GM12878 (cell line): ENCODE data around the gene UGT3A2. TPM values are rescaled to one million over a fixed set of nuclear protein-coding genes. Genes with fewer than 3 reads are reported as not detected.

Experiments used
- ATAC-seq: fragments of 200-7000 bp; cut with Tn5 transposase; 3 replicates; pipeline ENCODE4 v1.9.1; 2020; ENCODE audit warnings: mild to moderate bottlenecking, moderate library complexity
- BruUV-seq: library from RNA; stranded (reverse); fragments of 400-500 nt; replicated peaks from 2 replicates; lab custom pipeline; 2021; lab: Mats Ljungman, UMichigan
- CTCF ChIA-PET: fragments of 300-600 bp; sonication (Branson Sonifier 250); formaldehyde crosslinking; extraction: SDS; loops from one replicate; lab custom pipeline; 2021; ENCODE audit warnings: inconsistent platforms; lab: Yijun Ruan, JAX
- POLR2A ChIA-PET: fragments of 350-600 bp; formaldehyde crosslinking; extraction: SDS; loops from one replicate; lab custom pipeline; 2021; ENCODE audit warnings: inconsistent platforms; lab: Charles Lee
- RAD21 ChIA-PET: fragments of 300-600 bp; sonication (Branson Sonifier 250); formaldehyde crosslinking; loops from one replicate; lab custom pipeline; 2023; ENCODE audit warnings: antibody characterized with exemption; ENCODE audit not compliant: unreplicated experiment; lab: Charles Lee
- SMC1A ChIA-PET: fragments of 300-600 bp; sonication (Branson Sonifier 250); formaldehyde crosslinking; loops from one replicate; lab custom pipeline; 2023; ENCODE audit not compliant: unreplicated experiment, uncharacterized antibody; lab: Charles Lee
- DNase-seq: peaks from one replicate; pipeline ENCODE4 v3.0.0-alpha.2; 2011; ENCODE audit warnings: low read depth, low spot score
- FAIRE-seq: peaks from 3 replicates; lab custom pipeline; 2011; peaks lifted over from hg19 to GRCh38; lab: Jason Lieb, UNC
- H2AFZ ChIP-seq: 2 replicates; pipeline ENCODE4 v1.6.0; 2011; ENCODE audit warnings: low read depth, low read length, control low read depth; ENCODE audit not compliant: control insufficient read depth
- H3K27ac ChIP-seq: 2 replicates; pipeline ENCODE4 v1.5.1; 2011; ENCODE audit warnings: control low read depth; ENCODE audit not compliant: control insufficient read depth, insufficient read depth
- H3K27me3 ChIP-seq, 2 experiments: replicated peaks in 1 of 2; 2 replicates each; pipeline versions ENCODE4 v1.6.0 to v1.6.1; 2011; ENCODE audit warnings: low read length in 1 of 2; ENCODE audit not compliant: control insufficient read depth in 2 of 2, insufficient read depth in 2 of 2
- H3K36me3 ChIP-seq, 2 experiments: 2 replicates each; pipeline ENCODE4 v1.5.1; 2011; ENCODE audit warnings: low read length in 1 of 2; ENCODE audit not compliant: control insufficient read depth in 2 of 2, insufficient read depth in 2 of 2
- H3K4me1 ChIP-seq: 2 replicates; pipeline ENCODE4 v1.6.1; 2011; ENCODE audit warnings: mild to moderate bottlenecking, low read length, moderate library complexity, mixed read lengths; ENCODE audit not compliant: control insufficient read depth, insufficient read depth
- H3K4me2 ChIP-seq: 2 replicates; pipeline ENCODE4 v1.6.0; 2011; ENCODE audit warnings: control low read depth; ENCODE audit not compliant: control insufficient read depth, insufficient read depth
- H3K4me3 ChIP-seq: fragments of 200-600 bp; sonication (generic); 2 replicates; pipeline ENCODE4 v1.5.1; 2016
- H3K79me2 ChIP-seq: 2 replicates; pipeline ENCODE4 v1.6.0; 2011; ENCODE audit warnings: low read length; ENCODE audit not compliant: control insufficient read depth, insufficient read depth
- H3K9ac ChIP-seq: 2 replicates; pipeline ENCODE4 v1.8.0; 2011; ENCODE audit warnings: low read length, control low read depth, mixed read lengths; ENCODE audit not compliant: control insufficient read depth, insufficient read depth
- H3K9me3 ChIP-seq: replicated peaks from 3 replicates; pipeline ENCODE4 v1.5.1; 2011; ENCODE audit warnings: mild to moderate bottlenecking, low read length; ENCODE audit not compliant: control insufficient read depth, insufficient read depth
- H4K20me1 ChIP-seq: 2 replicates; pipeline ENCODE4 v1.6.0; 2011; ENCODE audit not compliant: control insufficient read depth, insufficient read depth
- E2F4 ChIP-seq: IDR thresholded peaks from 2 replicates; pipeline ENCODE4 v1.6.1; 2012; ENCODE audit warnings: low read depth, low read length, improper control_type of control experiment
- EZH2 ChIP-seq: IDR thresholded peaks from 2 replicates; pipeline ENCODE4 v1.6.1; 2012; ENCODE audit warnings: low read depth, mild to moderate bottlenecking, control low read depth, inconsistent platforms, low read length, borderline replicate concordance; ENCODE audit not compliant: control insufficient read depth
- HSF1 ChIP-seq: fragments of 150-350 bp; IDR thresholded peaks from 2 replicates; pipeline ENCODE4 v1.6.1; 2014; ENCODE audit warnings: mild to moderate bottlenecking, low read depth, low read length
- IRF4 ChIP-seq: IDR thresholded peaks from 2 replicates; pipeline ENCODE4 v1.6.1; 2011; ENCODE audit warnings: low read depth, low read length
- KAT2A ChIP-seq: conservative IDR thresholded peaks from 2 replicates; pipeline ENCODE4 v1.6.1; 2011; ENCODE audit warnings: low read depth, low read length; ENCODE audit not compliant: control insufficient read depth
- MEF2A ChIP-seq: IDR thresholded peaks from 2 replicates; pipeline ENCODE4 v1.6.1; 2011; ENCODE audit warnings: low read depth, mild to moderate bottlenecking, low read length, moderate library complexity; ENCODE audit not compliant: insufficient read depth
- NR2F1 ChIP-seq: fragments of 450-650 bp; conservative IDR thresholded peaks from 2 replicates; pipeline ENCODE4 v1.6.1; 2017; ENCODE audit warnings: mild to moderate bottlenecking
- PML ChIP-seq: IDR thresholded peaks from 2 replicates; pipeline ENCODE4 v1.6.1; 2012; ENCODE audit warnings: low read length, inconsistent platforms
- POLR2AphosphoS2 ChIP-seq: IDR thresholded peaks from 2 replicates; pipeline ENCODE4 v1.6.1; 2011; ENCODE audit warnings: low read depth, mild to moderate bottlenecking, low read length, improper control_type of control experiment, moderate library complexity
- POLR2AphosphoS5 ChIP-seq: IDR thresholded peaks from 2 replicates; pipeline ENCODE4 v1.6.1; 2011; ENCODE audit warnings: mild to moderate bottlenecking, low read length, inconsistent platforms
- RCOR1 ChIP-seq: conservative IDR thresholded peaks from 2 replicates; pipeline ENCODE4 v1.6.1; 2012; ENCODE audit warnings: low read depth, low read length, improper control_type of control experiment
- RFX5 ChIP-seq: IDR thresholded peaks from 2 replicates; pipeline ENCODE4 v1.6.1; 2011; ENCODE audit warnings: low read depth, low read length, improper control_type of control experiment
- SREBF2 ChIP-seq: IDR thresholded peaks from 2 replicates; pipeline ENCODE4 v1.6.1; 2012; ENCODE audit warnings: mild to moderate bottlenecking, low read length
- TCF7 ChIP-seq: IDR thresholded peaks from 2 replicates; pipeline ENCODE4 v1.6.1; 2014; ENCODE audit warnings: antibody characterized with exemption, borderline replicate concordance
- ZBTB33 ChIP-seq: fragments of 450-650 bp; IDR thresholded peaks from 2 replicates; pipeline ENCODE4 v1.6.1; 2017; ENCODE audit warnings: mild to moderate bottlenecking
- ZNF217 ChIP-seq: fragments of 450-650 bp; IDR thresholded peaks from 2 replicates; pipeline ENCODE4 v1.6.1; 2017; ENCODE audit warnings: antibody characterized with exemption, mild to moderate bottlenecking
- ZNF24 ChIP-seq: fragments of 450-650 bp; IDR thresholded peaks from 2 replicates; pipeline ENCODE4 v1.6.1; 2017; ENCODE audit warnings: antibody characterized with exemption, mild to moderate bottlenecking
- WGBS: methylation state at CpG from one replicate; pipeline ENCODE4 v1.1.6; 2016; ENCODE audit warnings: low lambda C conversion rate; ENCODE audit not compliant: insufficient replicate concordance, insufficient coverage; ENCODE audit errors: missing lambda C conversion rate; 5-methylcytosine and 5-hydroxymethylcytosine counted together
- in situ Hi-C: fragments of 300-500 bp; cut with MboI; formaldehyde crosslinking; loops from 9 replicates; pipeline ENCODE4 v1.14.3; 2018; ENCODE audit warnings: mixed read lengths
- intact Hi-C: fragments of 100-400 bp; cut with micrococcal nuclease; formaldehyde crosslinking; loops from one replicate; pipeline ENCODE4 v1.14.2; 2022; ENCODE audit not compliant: unreplicated experiment
- polyA plus RNA-seq, 11 experiments: library from polyadenylated mRNA; depleted of rRNA in 4 of 11; unstranded in 6 of 11; stranded (reverse) in 5 of 11; fragments of >200 nt; fragmentation: Nextera tagmentation in 4 of 11; fragmentation: Illumina TruSeq in 1 of 11; extraction: Ambion mirVana in 4 of 11; extraction: Trizol in 1 of 11; gene quantifications; 1 replicate in 1 of 11; 2 replicates in 10 of 11; pipeline versions ENCODE4 v1.2.1 to v1.2.3, GENCODE V29; 2011 to 2016; ENCODE audit warnings: inconsistent platforms in 2 of 11, missing spikeins in 2 of 11, low read depth in 1 of 11
- total RNA-seq, 4 experiments: library from RNA; depleted of rRNA in 3 of 4; stranded (reverse); fragments of >200 nt in 3 of 4; fragmentation: Illumina TruSeq in 1 of 4; extraction: Trizol in 1 of 4; gene quantifications; 2 replicates each; pipeline versions ENCODE4 v1.2.1 to v1.2.3, GENCODE V29; 2013 to 2021

Gene UGT3A2
- total and polyA plus RNA-seq, 10 of the 15 experiments (the other 5 are each of a cell fraction or from before 2014, with no cell fraction given), result 0.02 to 0.50 (median 0.09) TPM; not detected in 7

- WGBS, result 35% methylated on average over 4 of the region's 4 CpGs
- Histone ChIP-seq H2AFZ (no peak overlapping the region), H3K4me1 (no peaks in the 10 kb centered on the region), H3K9ac (no peak overlapping the region), H3K36me3 (no peaks in the 10 kb centered on the region), H3K4me3 (no peak overlapping the region), H3K27me3 (no peaks in the 10 kb centered on the region; a peak in 1 of 4 replicates), H3K79me2 (no peaks in the 10 kb centered on the region), H3K4me2 (no peak overlapping the region), H4K20me1 (no peaks in the 10 kb centered on the region), H3K9me3 (no peaks in the 10 kb centered on the region), H3K27ac (no peak overlapping the region)
- FAIRE-seq, result no peak
- no TSS peak for BruUV-seq
- CTCF ChIA-PET, result no interaction called here
- POLR2A ChIA-PET, result no interaction called here
- in situ Hi-C loops, result no loop called here
- SMC1A ChIA-PET, result no interaction called here
- RAD21 ChIA-PET, result no interaction called here
- intact Hi-C loops, result no loop called here
- ATAC-seq, result no peak
- no peak for DNase-seq
- TF ChIP-seq POLR2AphosphoS2, result no peak
- TF ChIP-seq ZBTB33, result no peak
- no peak for TF ChIP-seq RFX5
- TF ChIP-seq KAT2A, result no peak
- no peak for TF ChIP-seq SREBF2
- TF ChIP-seq HSF1, result no peak
- no peak for TF ChIP-seq ZNF24
- TF ChIP-seq PML, result no peak
- TF ChIP-seq E2F4, result no peak
- no peak for TF ChIP-seq POLR2AphosphoS5
- TF ChIP-seq NR2F1, result no peak
- no peak for TF ChIP-seq ZNF217
- no peak for TF ChIP-seq EZH2
- TF ChIP-seq RCOR1, result no peak
- no peak for TF ChIP-seq TCF7
- no peak for TF ChIP-seq MEF2A
- no peak for TF ChIP-seq IRF4
Observed at GRCh38 chr5:35988529-35988928, 78.2 kb downstream of the UGT3A2 start.
